Upper lobe of left lung (tissue), 4 donors: ENCODE data around the gene ZNF576.
"Not testable (repeated sequence)": the region's sequence is repeated elsewhere in the genome, so short reads cannot be mapped to it uniquely, and the experiment has no call there.

Experiments
- POLR2A ChIP-seq, 4 donors: fragments of 450-650 bp; IDR thresholded peaks; one replicate each; pipeline ENCODE4 v1.5.1; 2016 to 2017; ENCODE audit warnings: antibody characterized with exemption in 4 of 4, mild to moderate bottlenecking in 2 of 4
- TF ChIP-seq, protein P1 (sequence below), 6 experiments: fragments of 450-650 bp in 4 of 6; fragments of 200-600 bp in 2 of 6; sonication (generic) in 2 of 6; IDR thresholded peaks; one replicate each; pipeline ENCODE4 v1.5.1; 2016 to 2019; ENCODE audit warnings: antibody characterized with exemption in 6 of 6

DNA sequence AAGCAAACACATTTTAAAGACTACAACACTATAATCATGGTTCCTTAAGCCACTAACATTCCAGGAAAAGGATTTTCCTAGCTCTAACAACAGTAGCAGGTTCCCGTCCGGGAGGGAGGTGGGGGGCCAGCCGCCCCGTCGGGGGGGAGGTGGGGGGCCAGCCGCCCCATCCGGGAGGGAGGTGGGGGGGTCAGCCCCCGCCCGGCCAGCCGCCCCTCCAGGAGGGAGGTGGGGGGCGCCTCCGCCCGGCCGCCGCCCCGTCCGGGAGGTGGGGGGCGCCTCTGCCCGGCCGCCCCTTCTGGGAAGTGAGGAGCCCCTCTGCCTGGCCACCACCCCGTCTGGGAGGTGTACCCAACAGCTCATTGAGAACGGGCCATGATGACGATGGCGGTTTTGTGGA lies 48.5 kb upstream of the ZNF576 start:
- TF ChIP-seq, protein P1, sequence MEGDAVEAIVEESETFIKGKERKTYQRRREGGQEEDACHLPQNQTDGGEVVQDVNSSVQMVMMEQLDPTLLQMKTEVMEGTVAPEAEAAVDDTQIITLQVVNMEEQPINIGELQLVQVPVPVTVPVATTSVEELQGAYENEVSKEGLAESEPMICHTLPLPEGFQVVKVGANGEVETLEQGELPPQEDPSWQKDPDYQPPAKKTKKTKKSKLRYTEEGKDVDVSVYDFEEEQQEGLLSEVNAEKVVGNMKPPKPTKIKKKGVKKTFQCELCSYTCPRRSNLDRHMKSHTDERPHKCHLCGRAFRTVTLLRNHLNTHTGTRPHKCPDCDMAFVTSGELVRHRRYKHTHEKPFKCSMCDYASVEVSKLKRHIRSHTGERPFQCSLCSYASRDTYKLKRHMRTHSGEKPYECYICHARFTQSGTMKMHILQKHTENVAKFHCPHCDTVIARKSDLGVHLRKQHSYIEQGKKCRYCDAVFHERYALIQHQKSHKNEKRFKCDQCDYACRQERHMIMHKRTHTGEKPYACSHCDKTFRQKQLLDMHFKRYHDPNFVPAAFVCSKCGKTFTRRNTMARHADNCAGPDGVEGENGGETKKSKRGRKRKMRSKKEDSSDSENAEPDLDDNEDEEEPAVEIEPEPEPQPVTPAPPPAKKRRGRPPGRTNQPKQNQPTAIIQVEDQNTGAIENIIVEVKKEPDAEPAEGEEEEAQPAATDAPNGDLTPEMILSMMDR (IDR thresholded peaks at IDR 0.05), result not testable (repeated sequence)
- TF ChIP-seq POLR2A (IDR thresholded peaks at IDR 0.05), result not testable (repeated sequence)
